GM19035 (cell line): ENCODE data around the gene KRT73.

ENCODE experiments used
- ATAC-seq: cut with Tn5 transposase; IDR thresholded peaks from one replicate; pipeline ENCODE4 v1.9.1; 2021; ENCODE audit not compliant: unreplicated experiment

KRT73 gene

GRCh38 chr12:52575948-52576347, 42.4 kb downstream of the KRT73 start:
- no peak for ATAC-seq

- no peak for ATAC-seq
These were observed 43.1 kb downstream of the KRT73 start for GRCh38 chr12:52575256-52575655.

DNA sequence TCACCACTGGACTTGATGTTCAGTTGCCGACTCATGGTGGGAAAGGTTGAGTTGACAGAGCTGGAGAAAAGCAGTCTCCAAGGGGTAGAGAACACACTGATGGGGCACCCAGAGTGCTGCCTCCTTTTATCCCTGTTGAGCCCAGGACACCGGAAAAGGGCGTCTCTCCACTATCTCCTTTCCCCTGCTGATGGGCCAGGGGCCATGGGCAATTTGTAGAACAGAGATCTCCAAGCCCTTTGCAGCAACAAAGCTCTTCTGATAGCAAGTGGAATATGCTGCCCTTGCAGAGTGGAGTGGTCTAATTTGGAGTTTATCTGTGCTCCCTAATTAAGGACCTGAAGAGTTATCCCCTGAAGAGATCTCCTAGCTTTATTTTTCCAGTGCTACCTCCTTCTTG, 44.6 kb downstream of the KRT73 start, which contains the start of gene KRT74:
Gene KRT74 (minus strand): TSS at position 101 of the 400 bp plus-strand sequence. CDS start 66 bp downstream, at position 35.
- ATAC-seq = no peak

DNA sequence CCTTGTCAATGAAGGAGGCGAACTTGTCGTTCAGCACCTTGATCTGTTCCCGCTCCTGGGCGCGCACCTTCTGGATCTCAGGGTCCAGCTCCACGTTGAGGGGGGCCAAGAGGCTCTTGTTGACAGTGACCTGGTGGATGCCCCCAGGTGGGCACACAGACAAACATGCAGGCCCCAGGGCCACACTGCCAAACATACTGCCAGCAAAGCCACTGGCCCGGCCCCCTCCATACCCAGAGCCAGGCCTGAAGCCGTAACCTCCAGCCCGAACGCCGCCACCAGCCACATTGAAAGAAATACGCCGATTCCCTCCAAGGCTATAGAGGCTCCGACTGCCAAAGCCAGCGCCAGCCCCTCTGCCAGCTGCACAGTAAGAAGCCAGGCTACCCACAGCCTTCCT, 45.1 kb downstream of the KRT73 start:
- no peak for ATAC-seq

- no peak for ATAC-seq
These were observed 47.8 kb downstream of the KRT73 start for GRCh38 chr12:52570511-52570910.

DNA sequence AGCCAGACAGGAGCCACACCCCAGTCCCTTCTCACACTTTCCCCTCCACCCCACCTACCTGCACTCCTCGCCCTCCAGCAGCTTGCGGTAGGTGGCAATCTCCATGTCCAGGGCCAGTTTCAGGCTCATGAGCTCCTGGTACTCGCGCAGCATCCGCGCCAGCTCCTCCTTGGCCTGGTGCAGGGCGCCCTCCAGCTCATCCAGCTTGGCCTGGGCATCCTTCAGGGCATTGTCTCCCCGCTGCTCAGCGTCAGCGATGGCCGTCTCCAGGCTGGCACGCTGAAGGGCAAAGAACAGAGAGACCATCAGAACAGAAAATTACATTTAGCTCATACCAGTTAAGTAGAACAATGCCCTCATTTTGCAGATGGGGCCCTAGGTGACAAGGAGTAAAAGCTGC, 50.2 kb downstream of the KRT73 start:
- no peak for ATAC-seq

DNA sequence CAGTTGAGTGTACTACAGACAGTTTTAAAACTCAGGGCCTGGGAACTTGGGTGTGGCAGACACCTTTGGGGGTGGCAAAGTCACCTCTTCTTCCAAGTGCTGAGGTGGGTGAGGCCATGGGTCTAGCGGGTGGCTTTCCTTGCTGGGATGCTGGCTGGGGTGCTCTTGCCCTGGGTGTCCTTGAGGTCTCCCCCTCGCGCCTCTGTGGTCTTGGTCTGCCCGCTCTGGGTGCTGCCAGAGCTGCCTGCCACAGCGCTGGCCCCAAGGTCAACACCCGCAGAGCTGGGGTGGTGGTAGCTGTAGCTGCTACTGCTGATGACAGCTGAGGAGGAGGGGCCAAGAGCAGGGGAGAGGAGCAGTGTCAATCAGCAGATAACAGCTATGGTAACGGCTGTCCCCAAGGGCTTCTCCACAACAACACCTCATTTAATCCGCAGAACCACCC, 51.5 kb downstream of the KRT73 start:
- no peak for ATAC-seq

DNA sequence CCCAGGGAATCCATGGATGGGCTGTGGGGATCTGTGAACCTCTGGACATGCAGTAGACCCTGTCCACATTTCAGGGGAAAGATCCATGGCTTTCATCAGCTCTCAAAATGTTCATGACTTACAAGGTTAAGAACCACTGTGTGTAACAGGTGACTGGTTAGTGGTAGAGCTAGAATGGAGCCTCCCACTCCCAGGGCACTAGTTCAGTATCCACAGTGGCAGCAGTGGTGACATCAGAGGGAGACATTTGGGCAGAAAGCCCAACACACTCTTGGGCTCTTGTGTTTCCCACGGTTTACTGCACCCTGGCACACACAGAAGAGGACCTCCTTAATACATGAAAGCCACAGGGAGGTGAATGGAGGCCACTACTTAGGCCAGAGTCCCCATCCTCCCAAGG, 53.8 kb downstream of the KRT73 start:
- no peak for ATAC-seq

GRCh38 chr12:52561880-52562449, 56.4 kb downstream of the KRT73 start:
- ATAC-seq = no peak

DNA sequence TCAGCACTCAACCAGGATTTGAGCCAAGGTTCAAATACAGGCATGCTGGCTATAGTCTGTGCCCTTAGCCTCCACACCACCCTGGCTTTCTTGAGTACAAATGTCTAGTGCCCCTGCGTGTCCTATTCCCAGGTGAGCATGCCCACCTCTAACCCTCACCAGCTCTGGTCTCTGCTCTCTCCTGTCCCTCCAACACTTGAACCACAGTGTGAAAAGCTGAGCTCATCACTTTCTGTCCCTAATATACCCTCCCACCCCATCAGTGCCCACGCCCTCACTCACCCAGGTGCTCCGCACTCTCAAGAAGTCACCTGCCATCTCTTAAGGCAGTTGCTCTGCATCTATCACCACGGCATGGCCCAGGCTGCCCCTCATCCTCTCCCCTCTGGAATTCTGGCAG, 58.4 kb downstream of the KRT73 start:
- no peak for ATAC-seq

DNA sequence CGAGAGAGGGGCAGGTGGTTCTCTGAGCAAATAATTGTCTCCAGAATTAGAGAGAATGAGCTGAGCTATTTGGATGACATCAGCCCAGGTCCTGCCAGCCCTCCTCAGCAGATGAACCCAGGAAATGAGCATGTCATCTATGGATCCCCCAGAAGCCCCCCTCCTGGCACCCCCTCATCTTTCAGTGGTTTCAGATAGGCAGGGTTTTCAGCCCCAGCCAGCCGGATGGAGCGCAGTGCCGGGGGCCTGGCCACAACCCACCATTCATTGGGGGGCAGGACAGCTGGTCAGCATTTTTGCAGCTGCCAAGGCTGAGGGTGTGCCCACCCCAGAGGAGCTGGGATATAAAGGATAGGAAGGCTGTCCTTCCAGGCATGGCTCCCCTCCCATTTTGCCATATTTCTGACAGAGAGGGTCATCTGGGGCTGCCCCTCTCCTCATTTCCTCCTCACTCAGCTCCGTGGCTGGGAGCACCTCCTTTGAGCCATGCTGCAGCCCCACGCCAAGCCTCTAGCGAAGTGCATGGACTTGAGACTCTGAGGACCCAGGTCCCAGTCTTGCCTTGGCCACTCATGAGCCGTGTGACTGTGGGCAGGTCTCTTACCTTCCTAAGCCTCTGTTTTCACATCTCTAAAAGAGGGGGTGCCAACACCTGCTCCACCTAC, 59.4 kb downstream of the KRT73 start:
- ATAC-seq = no peak
